HCT116 (cell line): ENCODE results near the gene PGGHG. TPM values are rescaled to one million over a fixed set of nuclear protein-coding genes. Genes with fewer than 3 reads are reported as not detected.

ENCODE experiments used
- ATAC-seq: fragments of 200-7000 bp; cut with Tn5 transposase; 2 replicates; pipeline ENCODE4 v1.9.1; 2020; ENCODE audit warnings: mild to moderate bottlenecking, moderate library complexity
- BruUV-seq: library from RNA; stranded (reverse); fragments of 400-500 nt; replicated peaks from 2 replicates; lab custom pipeline; 2021; lab: Mats Ljungman, UMichigan
- CTCF ChIA-PET: fragments of 300-600 bp; sonication (Branson Sonifier 250); formaldehyde crosslinking; loops from one replicate; lab custom pipeline; 2021; ENCODE audit warnings: antibody characterized with exemption; lab: Charles Lee
- POLR2A ChIA-PET: fragments of 300-600, 350-600 bp; sonication (Branson Sonifier 250); formaldehyde crosslinking; loops from one replicate; lab custom pipeline; 2021; ENCODE audit warnings: antibody characterized with exemption; lab: Charles Lee
- RAD21 ChIA-PET, 2 experiments: fragments of 300-600 bp; sonication (Branson Sonifier 250); formaldehyde crosslinking; loops; one replicate each; lab custom pipeline; 2023; ENCODE audit warnings: low total read pairs in 2 of 2; ENCODE audit not compliant: uncharacterized antibody in 2 of 2, unreplicated experiment in 2 of 2, low non-redundant PET in 1 of 2; lab: Charles Lee
- DNase-seq: peaks from one replicate; pipeline ENCODE4 v3.0.0-alpha.2; 2010; ENCODE audit warnings: low read depth, low spot score
- H2AFZ ChIP-seq: fragments of 200-600 bp; shearing (Covaris generic), sonication (generic); 2 replicates; pipeline ENCODE4 v1.6.1; 2017; ENCODE audit warnings: low read depth, mixed run types, mixed read lengths, antibody characterized with exemption, low read length; ENCODE audit not compliant: poor library complexity, severe bottlenecking
- H3K27ac ChIP-seq: 2 replicates; pipeline ENCODE4 v1.5.1; 2012; ENCODE audit warnings: low read depth, low read length
- H3K27me3 ChIP-seq: fragments of 200-600 bp; sonication (generic); 2 replicates; pipeline ENCODE4 v1.6.1; 2016; ENCODE audit warnings: mixed run types, low read length, mixed read lengths; ENCODE audit not compliant: insufficient read depth
- H3K36me3 ChIP-seq, 2 experiments: fragments of 200-500 bp in 1 of 2; fragments of 200-600 bp in 1 of 2; sonication (Bioruptor generic) in 1 of 2; sonication (generic) in 1 of 2; 2 replicates each; pipeline versions ENCODE4 v1.5.1 to v1.6.1; 2014 to 2016; ENCODE audit warnings: low read length in 2 of 2, inconsistent platforms in 1 of 2, mixed read lengths in 1 of 2, mixed run types in 1 of 2; ENCODE audit not compliant: insufficient read depth in 2 of 2, control insufficient read depth in 1 of 2
- H3K4me1 ChIP-seq, 2 experiments: fragments of 200-600 bp in 1 of 2; sonication (generic) in 1 of 2; 2 replicates each; pipeline versions ENCODE4 v1.5.1 to v1.6.1; 2012 to 2017; ENCODE audit warnings: low read length in 2 of 2, inconsistent platforms in 1 of 2, mild to moderate bottlenecking in 1 of 2, mixed read lengths in 1 of 2, mixed run types in 1 of 2, moderate library complexity in 1 of 2; ENCODE audit not compliant: insufficient read depth in 2 of 2, control insufficient read depth in 1 of 2
- H3K4me2 ChIP-seq: fragments of 200-600 bp; sonication (generic); 2 replicates; pipeline ENCODE4 v1.6.1; 2017; ENCODE audit warnings: mixed run types, low read length, mixed read lengths
- H3K4me3 ChIP-seq, 2 experiments: fragments of 200-600 bp in 1 of 2; sonication (generic) in 1 of 2; replicated peaks in 1 of 2; 2 replicates each; pipeline ENCODE4 v1.5.1; 2011 to 2016; ENCODE audit warnings: low read length in 2 of 2, control low read depth in 1 of 2, low read depth in 1 of 2, mild to moderate bottlenecking in 1 of 2, mixed read lengths in 1 of 2, mixed run types in 1 of 2
- H3K79me2 ChIP-seq: fragments of 200-600 bp; sonication (generic); 2 replicates; pipeline ENCODE4 v1.6.1; 2017; ENCODE audit warnings: mild to moderate bottlenecking, mixed run types, low read length, moderate library complexity, mixed read lengths; ENCODE audit not compliant: insufficient read depth
- H3K9ac ChIP-seq: fragments of 200-600 bp; sonication (generic); 2 replicates; pipeline ENCODE4 v1.6.1; 2016; ENCODE audit warnings: low read length, mixed read lengths
- H3K9me2 ChIP-seq: fragments of 200-600 bp; sonication (generic), shearing (Covaris generic); 2 replicates; pipeline ENCODE4 v1.6.1; 2017; ENCODE audit warnings: mixed run types, mild to moderate bottlenecking, moderate library complexity; ENCODE audit not compliant: insufficient read depth
- H3K9me3 ChIP-seq, 2 experiments: fragments of 200-500 bp in 1 of 2; fragments of 200-600 bp in 1 of 2; sonication (Bioruptor generic) in 1 of 2; sonication (generic) in 1 of 2; 2 replicates each; pipeline ENCODE4 v1.6.1; 2014 to 2017; ENCODE audit warnings: low read length in 2 of 2, mixed read lengths in 2 of 2, inconsistent platforms in 1 of 2, low read depth in 1 of 2, mild to moderate bottlenecking in 1 of 2, mixed run types in 1 of 2, moderate library complexity in 1 of 2; ENCODE audit not compliant: control insufficient read depth in 1 of 2, insufficient read depth in 1 of 2
- H4K20me1 ChIP-seq: fragments of 200-600 bp; sonication (generic), shearing (Covaris generic); 2 replicates; pipeline ENCODE4 v1.6.1; 2017; ENCODE audit warnings: mixed run types, mild to moderate bottlenecking, moderate library complexity; ENCODE audit not compliant: insufficient read depth
- CEBPB ChIP-seq: IDR thresholded peaks from 2 replicates; pipeline ENCODE4 v1.6.1; 2012; ENCODE audit warnings: low read depth
- EGR1 ChIP-seq: IDR thresholded peaks from 2 replicates; pipeline ENCODE4 v1.6.1; 2012; ENCODE audit warnings: low read depth
- EZH2phosphoT487 ChIP-seq: fragments of 200-600 bp; IDR thresholded peaks from 2 replicates; pipeline ENCODE4 v1.6.1; 2018; ENCODE audit warnings: antibody characterized with exemption, borderline replicate concordance
- MAX ChIP-seq: IDR thresholded peaks from 2 replicates; pipeline ENCODE4 v1.6.1; 2012
- REST ChIP-seq: IDR thresholded peaks from 2 replicates; pipeline ENCODE4 v1.6.1; 2012; ENCODE audit warnings: low read depth
- TCF7L2 ChIP-seq: IDR thresholded peaks from 2 replicates; pipeline ENCODE4 v1.7.0; 2011; ENCODE audit warnings: borderline replicate concordance, inconsistent platforms; ENCODE audit not compliant: insufficient read depth, insufficient read length; ENCODE audit errors: extremely low read depth
- YY1 ChIP-seq: IDR thresholded peaks from 2 replicates; pipeline ENCODE4 v1.6.1; 2011; ENCODE audit warnings: low read length, low read depth, moderate library complexity, mild to moderate bottlenecking; ENCODE audit not compliant: insufficient replicate concordance; ENCODE audit errors: extremely low read depth
- ZNF274 ChIP-seq: fragments of 200-500 bp; sonication (Bioruptor generic); IDR thresholded peaks from 2 replicates; pipeline ENCODE4 v1.6.1; 2014; ENCODE audit warnings: mild to moderate bottlenecking, low read depth, low read length, inconsistent platforms
- intact Hi-C: fragments of 100-400 bp; cut with micrococcal nuclease; formaldehyde crosslinking; loops from 2 replicates; pipeline ENCODE4 v1.10.0; 2022
- total RNA-seq: library from RNA; stranded (reverse); gene quantifications from one replicate; pipeline ENCODE4 v1.2.1, GENCODE V29; 2021; ENCODE audit not compliant: unreplicated experiment

PGGHG gene
- total RNA-seq, 1 experiment from 2014 or later: 57.5 TPM

GRCh38 chr11:312092-312816 is 23.3 kb downstream of the PGGHG start (continued):
- TF ChIP-seq TCF7L2: no peak
- TF ChIP-seq EZH2phosphoT487: no peak
- TF ChIP-seq CEBPB: no peak
- TF ChIP-seq ZNF274: no peak

GRCh38 chr11:313304-313786 is 24.4 kb downstream of the PGGHG start:
- peak overlapping the region; percentile 5; the same call in 1 of the 2 replicates for H3K27ac ChIP-seq
- no peaks in the 10 kb centered on the region for H3K27me3 ChIP-seq
- H4K20me1 ChIP-seq: no peaks in the 10 kb centered on the region
- no peaks in the 10 kb centered on the region for H3K9me2 ChIP-seq
- intact Hi-C loops: no loop called here
- H3K36me3 ChIP-seq: no peaks in the 10 kb centered on the region
- DNase-seq: no peak
- TF ChIP-seq YY1: no peak
- TF ChIP-seq EZH2phosphoT487: no peak
- no peak for TF ChIP-seq EGR1
- TF ChIP-seq MAX: no peak
- no peak for TF ChIP-seq REST
- H3K4me3 ChIP-seq: no peak overlapping the region
- H3K4me1 ChIP-seq: peaks cover 23 to 26% of the 10 kb centered on the region in 2 experiments
- H3K9ac ChIP-seq: no peak overlapping the region
- no peak for ATAC-seq
- no peaks in the 10 kb centered on the region for H3K79me2 ChIP-seq
- no peak overlapping the region for H2AFZ ChIP-seq
- CTCF ChIA-PET: interaction anchor here (1.6 to 2.1 kb wide), 2 partner anchors 43 to 135 kb away, joined by 5 to 6 read pairs; no protein-coding TSS in a partner anchor
- POLR2A ChIA-PET: no interaction called here
- peak overlapping the region; percentile 37 for H3K4me2 ChIP-seq
- no TSS peak for BruUV-seq
- RAD21 ChIA-PET: no interaction called here
- H3K9me3 ChIP-seq: no peaks in the 10 kb centered on the region
